GM18868 (cell line): ENCODE data around the gene ICAM2.

Source experiments
- ATAC-seq: cut with Tn5 transposase; IDR thresholded peaks from one replicate; pipeline ENCODE4 v1.9.1; 2021; ENCODE audit warnings: mild to moderate bottlenecking, moderate library complexity; ENCODE audit not compliant: unreplicated experiment

ICAM2 gene

DNA sequence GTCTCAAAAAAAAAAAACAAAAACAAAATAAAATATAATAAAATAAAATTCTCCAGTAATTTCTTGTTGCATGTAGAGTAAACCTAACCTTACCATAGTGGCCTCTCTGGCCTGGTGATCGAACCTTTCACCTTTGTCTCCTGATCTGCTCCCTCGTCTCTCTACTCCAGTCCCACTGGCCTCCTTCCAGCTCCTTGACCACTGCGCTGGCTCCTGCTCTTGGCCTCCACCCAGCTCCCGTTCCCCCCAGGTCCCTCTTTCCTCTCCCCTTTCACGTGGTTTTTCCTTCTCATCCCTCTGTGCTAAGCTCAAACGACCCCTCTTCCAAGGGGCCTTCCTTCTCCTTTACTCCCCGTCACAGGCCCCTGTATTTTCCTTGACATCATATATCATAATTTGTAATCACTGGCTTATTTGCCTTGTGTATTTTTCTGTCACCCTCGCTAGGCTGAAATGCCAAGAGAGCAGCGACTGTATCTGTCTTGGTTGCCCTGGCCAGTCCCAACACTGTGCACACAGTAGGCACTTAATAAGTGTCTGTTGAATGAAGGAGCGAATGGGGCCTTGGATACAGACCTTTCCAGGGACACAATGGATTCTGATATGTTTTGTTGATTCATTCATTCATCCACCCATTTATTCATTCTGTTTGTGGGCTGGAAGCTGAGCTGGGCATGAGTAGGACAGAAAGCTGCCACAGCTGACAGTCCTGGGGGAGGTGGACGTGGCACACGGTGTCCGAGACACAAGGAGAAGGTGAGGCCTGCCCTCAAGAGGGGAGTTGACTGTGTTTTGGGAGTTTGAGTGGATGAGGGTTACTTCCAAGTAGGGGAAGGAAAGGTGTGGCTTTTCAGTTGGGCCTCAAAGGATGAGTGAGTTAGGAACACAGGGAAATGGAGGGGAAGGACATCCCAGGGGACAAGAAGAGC lies 41.9 kb downstream of the ICAM2 start:
- ATAC-seq: no peak

DNA sequence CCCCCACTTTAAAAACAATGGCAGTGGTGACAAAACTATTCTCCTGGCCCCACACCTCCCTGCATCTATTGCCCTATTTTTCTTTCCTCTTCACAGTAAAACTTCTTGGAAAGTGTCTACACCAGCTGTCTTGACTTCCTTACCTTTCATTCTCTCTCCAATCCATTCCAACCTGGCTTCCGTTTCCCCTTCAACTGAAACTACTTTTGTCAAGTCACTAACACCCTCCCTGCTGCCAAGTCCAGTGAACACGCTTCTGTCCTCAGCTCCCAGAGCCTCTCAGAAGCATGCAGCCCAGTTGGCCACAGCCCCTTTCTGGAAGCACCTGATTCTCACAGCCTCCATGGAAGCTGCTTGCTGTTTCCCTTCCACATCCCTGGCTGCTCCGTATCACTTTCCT lies 43.7 kb downstream of the ICAM2 start:
- no peak for ATAC-seq

DNA sequence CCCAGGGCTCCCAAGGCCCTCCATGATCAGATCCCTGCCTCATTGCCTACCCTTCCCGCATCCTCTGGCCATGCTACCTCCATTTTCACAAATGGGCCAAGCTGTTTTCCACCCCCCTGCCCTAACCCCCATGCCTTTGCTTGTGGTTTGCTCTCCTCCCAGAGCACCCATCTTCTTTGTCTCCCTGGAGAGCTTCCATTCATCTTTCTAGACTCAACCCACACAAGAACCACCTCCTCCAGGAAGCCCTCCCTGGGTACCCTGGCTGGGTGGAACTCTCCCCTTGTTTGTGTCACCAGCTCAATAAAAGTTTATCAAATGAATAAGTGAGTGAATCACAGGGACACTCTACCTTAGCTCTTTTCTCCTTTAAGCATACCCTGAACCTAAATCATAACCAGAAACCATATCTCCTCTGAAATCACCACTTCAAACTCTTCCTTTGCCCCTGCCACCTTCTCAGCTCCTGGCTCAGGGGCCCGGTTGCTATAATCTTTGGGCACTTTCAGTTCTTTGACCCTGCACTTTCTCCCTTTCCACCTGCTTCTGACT lies 44.8 kb downstream of the ICAM2 start:
- ATAC-seq: no peak

DNA sequence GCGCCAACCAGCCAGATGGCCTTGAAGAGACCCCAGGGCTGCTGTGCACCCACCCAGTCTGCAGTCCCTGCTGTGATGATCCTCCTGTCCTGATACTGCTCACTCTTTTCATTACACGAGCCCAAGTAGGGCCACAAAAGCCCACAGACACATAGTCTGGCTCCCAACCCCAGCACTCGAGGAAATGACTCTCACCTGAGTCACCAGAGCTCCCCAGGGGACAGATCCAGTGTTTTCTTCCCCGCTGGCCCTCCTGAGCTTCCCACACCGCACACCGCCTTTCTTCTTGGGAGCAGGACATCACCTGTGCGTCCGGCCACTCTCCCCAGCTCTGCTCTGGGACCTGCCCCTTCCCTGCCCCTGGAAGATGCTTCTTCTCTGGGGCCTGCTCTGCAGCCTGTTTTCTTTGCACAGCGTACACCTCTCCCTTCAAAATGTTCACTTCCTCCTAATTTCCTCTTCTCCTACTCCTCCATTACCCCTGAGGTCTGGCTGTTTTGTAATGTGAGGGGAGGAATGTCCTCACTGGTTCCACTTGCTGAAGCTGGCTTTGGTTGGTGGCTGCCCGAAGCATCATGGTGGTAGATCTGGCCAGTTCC lies 45.7 kb downstream of the ICAM2 start:
- no peak for ATAC-seq

DNA sequence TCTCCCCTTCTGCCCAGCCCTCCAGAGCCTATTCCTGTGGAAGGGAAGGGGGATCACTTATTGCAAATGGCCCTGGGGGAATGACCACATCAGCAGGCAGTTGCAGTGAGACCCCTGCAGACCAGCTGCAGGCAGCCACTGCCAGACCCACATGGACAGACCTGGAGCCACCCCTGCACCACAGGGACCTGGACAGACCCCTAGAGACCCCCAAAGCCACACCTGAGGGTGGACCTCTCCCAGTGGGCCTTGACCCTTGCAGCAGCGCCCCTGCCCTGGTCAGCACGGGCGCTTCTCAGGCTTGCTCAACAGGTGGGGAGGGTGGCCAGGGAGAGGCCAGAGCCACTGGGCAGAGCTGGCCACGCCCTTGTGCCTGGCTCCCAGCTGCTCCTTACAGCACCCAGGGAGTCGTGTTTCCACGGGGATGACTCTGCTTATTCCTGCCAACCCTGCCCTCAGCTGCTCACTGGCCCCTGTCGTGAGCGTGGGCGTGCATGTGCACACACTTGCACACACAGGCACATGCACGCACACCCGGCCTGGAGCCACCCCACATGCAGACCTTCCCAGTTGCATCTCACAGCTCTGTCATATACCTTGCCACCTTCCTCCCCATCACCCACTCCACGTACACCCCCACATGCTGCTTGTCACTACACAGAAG lies 46.4 kb downstream of the ICAM2 start:
- no peak for ATAC-seq

DNA sequence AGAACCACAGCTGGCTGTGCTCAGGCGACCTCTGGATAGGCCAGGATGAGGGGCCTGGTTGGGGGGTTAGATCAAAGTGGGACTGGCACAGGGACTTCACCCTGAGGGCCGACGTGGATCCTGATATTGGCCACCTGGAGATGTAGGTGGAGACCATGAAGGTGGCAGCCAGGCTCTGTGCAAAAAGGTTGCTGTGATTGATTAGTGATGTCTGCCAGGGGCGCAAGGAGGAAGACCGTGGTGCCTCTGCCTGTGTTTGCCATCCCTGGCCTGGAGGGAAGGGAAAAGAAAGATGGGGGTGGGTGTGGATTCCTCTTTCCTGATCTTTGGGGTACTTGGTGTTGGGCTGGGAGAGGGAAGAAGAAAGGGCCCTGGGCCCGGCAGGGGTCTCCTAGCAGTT lies 47.2 kb downstream of the ICAM2 start:
- no peak for ATAC-seq

DNA sequence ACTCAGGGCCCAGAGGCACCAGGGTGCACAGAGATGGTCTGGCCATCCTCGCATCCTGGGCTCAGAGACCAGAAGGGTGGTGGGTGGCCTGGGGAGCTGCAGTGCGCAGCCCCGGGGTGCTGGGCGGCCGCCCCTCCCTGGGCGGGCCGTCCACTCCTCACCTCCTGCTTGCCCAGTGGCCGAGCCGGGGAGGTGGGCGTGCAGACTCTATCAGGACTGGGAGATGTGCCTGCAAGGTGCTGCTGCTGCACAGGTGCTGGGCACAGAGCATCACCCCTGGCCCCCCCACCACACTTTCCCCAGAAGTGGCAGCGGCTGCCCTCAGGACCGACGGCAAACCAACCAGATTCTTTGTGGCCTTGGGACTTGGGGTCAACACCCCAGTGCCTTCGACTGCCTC lies 47.6 kb downstream of the ICAM2 start, which contains the start of gene SCN4A:
SCN4A (minus strand) TSS at position 123 of the 400 bp plus-strand sequence; CDS start at position 46, 77 bp downstream.
- ATAC-seq: no peak

DNA sequence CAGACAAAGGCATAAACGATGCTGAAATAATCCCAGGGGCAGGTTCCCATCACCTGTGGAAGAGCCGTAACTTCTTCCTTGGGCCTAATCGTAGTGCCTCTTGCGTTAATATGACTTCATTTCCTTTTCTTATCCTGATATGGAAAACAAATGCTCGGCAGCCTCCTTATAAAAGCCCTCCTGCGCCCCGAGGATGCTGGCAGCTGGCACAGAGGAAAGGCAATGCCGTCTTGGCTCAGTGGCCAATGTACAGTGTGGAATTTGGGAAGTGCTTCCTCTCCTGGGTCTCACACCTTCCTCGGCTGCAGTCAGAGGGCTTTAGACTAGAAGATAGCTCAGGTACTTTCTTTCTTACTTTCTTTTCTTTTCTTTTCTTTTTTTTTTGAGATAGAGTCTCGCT lies 51.2 kb downstream of the ICAM2 start:
- no peak for ATAC-seq

DNA sequence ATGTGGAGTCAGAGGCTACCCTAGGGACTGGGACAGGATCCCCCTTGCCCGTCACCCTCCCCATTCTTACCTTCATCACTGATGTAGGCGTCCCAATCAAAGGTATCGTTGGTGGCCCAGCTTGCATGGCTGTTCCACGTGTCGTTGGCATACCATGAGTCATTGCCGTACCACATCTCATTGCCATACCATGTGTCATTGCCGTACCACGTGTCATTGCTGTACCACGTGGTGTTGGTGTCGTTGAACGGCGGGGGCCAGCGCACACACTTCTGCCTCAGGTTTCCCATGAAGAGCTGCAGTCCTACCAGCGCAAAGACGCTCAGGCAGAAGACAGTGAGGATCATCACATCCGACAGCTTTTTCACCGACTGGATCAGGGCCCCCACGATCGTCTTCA lies 52.5 kb downstream of the ICAM2 start:
- no peak for ATAC-seq

DNA sequence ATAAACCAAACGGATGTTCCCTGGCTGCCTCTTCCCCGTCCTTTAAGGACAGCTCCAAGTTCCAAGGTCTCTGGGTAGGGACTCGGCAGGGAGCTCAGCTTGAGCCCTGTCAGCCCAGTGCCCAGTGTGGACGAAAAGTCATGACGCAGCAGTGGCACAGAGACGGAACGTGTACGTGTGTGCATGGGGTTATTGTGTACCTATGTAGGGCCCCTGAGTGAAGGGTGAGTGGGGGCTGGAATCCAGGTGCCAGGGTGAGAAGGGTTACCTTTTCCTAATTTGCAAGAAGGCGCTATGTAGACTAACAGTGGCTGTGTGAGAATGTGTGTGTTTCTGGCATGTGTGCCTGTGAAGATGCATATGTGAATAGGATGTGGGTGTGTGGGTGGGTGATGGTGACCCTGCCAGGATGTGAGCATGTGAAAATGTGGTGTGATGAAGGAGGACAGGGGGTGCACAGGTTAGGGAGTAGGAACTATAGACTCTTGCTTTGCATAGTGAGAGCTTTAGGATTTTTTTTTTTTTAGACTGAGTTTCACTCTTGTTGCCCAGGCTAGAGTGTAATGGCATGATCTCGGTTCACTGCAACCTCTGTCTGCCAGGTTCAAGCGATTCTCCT lies 53.7 kb downstream of the ICAM2 start:
- ATAC-seq: peak; percentile 63

DNA sequence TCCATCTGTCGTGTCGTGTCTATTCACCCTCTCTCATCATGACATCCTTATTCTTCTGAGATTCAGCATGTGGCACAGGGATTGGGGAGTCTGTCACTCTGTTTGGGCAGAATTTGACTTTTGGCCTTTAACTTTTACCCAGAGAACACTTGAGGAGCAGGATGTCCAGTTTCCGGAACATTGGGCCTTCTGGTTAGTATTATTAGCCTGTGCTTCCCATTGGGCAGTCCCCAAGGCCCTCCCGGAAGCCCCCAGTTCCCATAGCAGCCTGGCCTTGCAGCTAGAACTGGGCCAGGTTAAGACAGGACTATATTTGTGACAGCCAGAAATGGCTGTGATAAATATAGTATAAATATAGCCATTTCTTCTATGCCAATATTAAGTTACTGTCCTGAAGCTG lies 57.3 kb downstream of the ICAM2 start:
- no peak for ATAC-seq

DNA sequence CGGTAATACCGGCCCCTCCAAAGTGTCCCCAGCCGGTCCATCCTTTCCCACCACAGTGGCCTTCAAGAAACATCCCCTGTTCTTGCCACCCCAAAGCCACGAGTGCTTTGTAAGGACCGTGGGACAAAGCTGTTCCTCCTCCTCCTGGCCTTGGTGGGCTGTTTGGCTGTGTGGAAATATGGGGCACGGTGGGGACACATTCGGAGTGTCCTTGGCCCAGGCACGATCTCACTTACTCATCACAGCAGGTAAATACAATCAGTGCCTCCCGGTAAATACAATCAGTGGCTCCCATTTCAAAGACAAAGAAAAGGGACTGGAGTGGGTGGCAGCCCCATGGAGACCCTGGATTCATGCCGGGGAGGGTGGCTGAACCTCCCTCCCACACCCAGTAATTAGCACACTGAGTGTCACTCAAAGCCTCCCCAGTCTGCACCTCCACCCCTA lies 58.1 kb downstream of the ICAM2 start:
- no peak for ATAC-seq

DNA sequence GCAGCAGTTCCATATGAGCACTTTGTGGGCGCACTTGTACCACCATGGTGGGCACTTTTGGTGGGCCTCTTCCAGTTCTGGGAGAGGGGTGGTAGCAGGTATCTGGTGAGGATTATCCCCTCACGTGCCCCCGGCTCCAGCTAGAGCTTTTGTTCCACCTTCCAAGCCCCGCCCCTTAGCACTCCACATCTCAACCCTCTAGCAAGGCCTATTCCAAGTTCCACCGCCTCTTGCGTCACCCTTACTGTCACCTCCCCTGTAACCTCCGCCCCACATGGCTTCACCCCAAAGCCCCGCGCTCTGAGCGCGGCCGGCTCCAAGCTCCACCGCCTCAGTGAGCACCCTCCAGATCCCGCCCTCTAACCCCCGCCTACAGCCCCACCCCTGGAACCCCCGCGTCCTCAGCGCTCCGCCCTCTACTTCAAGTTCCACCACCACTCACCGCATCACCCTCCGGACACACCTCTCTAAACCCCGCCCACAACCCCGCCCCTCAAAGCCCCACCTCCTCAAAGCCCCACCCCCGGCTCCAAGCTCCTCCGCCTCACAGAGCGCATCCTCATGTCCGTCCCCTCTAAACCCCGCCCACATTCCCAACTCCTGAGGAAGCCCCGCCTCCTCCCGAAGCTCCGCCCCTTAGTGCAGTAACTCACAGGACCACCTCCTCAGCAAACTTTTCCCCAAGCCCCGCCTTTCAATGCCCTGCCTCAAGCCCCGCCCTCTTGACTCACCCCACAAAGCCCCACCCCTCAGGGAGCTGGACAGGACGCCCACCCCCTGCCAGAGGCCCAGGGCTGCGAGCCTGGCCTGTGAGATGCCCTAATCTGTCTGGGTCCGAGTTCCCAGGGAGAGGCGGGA lies 58.8 kb downstream of the ICAM2 start:
- no peak for ATAC-seq

DNA sequence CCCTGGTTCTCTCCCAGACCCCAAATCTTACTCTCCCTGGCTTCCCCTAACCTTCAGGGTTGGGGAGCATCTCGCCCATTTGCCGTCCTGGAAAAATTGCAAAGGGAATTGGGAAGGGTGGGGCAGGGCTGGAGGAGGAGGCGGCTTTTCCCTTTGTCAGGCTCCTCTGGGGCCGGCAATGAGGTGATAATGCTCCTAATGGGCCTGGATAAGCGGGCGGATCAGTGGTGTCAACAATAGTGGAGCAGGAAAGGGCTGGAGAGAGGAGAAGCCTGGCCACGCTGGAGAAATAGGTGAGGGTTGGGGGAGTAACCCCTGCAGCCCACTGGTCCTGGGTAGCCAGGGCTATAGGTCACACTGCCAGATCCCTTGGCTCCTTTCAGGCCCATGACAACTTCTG lies 60.0 kb downstream of the ICAM2 start:
- ATAC-seq: no peak

DNA sequence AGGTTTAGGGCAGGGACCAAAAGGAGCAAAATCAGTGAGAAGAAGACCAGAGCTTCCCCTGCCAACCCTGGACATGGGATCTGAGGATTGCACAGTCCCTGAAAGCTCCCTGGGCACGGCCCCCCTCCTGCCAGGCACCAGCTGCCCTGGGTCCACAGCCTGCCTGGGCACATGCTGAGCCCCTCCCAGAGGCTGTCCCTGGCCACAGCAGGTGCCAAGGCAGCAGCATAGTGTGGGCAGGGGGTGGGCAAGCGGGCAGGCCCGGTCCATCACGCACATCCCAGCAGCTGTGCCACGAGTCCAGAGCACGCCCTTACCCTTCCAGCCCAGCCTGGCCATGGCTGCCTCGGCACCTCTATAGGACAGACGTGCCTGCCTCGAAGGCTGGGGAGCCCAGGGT lies 60.4 kb downstream of the ICAM2 start:
- no peak for ATAC-seq

DNA sequence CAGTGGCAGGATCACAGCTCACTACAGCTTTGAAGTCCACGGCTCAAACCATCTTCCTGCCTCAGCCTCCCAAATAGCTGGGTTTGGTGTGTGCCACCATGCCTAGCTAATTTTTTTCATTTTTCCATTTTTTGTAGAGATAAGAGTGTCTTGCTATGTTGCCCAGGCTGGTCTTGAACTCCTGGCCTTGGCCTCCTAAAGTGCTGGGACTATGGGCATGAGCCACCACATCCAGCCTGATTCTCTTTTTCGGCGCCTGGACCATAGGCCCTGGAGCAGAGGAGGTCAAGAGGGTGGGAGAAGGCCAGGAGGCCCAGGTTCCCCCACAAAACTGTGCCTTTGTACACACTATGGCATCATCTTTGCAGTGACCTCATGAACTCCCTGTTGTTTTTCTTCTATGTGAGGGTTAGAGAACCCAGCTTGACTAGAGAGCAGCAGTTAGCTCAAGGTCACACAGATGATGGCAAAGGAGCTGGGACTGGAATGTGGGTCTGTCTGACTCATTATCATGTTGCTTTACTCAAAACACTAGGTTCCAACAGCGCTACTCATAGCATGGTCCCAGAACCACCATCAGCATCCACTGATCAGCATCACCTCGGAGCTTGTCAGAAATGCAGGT lies 64.0 kb downstream of the ICAM2 start:
- ATAC-seq: no peak

DNA sequence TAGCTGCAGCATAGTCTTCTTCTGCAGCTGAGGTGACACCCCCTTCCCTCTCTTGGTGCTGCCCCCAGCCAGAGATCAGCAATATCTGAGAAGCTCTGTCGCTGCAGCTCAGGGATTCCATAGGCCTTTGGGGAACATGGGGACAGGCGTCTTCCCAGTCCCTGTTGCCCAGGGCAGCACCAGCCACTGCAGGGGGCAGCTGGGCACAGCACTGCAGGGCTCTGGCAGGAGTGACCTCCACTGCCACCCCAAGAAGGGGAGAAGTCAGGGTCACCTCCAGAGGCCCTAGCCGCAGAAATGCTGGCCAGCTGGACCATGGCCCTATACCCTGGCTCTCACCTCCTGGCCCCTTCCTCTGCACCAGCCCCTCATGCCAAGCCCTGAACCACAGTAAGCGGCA lies 64.6 kb downstream of the ICAM2 start:
- ATAC-seq: no peak

DNA sequence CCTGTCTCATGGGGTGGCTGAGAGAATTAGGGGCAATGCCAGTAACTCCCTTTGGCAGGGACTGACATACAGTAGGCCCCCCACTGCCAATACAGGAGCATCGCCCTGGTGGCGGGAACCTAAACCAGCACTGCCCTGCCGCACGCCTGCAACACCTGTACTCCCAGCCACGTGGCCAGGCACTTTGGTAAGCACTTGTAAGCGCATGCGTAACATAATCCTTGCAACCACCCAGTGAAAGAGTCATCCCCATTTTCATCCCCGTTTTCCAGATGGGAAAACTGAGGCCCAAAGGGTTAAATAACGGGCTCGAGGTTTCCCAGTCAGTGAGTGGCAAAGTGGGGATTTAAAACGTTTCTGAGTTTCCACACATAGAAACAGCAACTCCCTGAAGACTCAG lies 65.2 kb downstream of the ICAM2 start:
- no peak for ATAC-seq

DNA sequence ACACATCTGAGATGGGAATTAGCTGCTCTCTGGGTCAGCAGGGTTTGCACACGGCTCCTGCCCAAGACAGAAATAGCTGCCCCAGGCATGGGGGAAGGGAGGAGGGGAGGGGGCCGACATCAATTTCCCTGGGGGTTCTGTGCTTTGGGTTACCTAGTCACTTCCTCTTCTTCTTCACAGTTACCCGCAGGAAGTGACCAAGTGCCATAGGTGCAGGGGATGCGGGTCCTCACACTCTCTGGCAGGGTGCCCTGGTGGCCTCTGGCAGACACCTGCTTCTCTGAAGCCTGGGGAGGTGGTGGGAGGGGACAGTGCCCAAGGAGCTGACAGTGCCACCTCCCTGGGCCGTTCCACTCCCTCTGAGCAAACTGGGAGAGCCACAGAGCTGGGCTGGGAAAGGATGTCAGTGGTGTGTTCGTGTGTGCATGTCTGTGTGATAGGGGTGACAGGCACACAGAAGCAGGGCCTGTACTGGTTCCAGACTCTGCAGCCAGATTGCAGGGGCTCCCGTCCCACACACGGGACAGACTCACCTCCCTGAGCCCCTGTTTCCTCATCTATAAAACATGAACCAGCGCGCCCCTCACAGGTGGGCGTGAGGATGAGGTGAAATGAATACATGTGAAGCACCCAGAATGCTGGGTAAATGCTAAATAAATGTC lies 65.9 kb downstream of the ICAM2 start:
- ATAC-seq: no peak
